Ramos (cell line): Measurements from ENCODE around the gene PRKRA.

ENCODE experiments used
- in situ Hi-C: fragments of 300-500 bp; cut with MboI; formaldehyde crosslinking; loops from one replicate; pipeline ENCODE4 v1.14.3; 2022; ENCODE audit warnings: low sequenced_read_pairs; ENCODE audit not compliant: unreplicated experiment

PRKRA gene

GRCh38 chr2:178385595-178386148 is 65.3 kb downstream of the PRKRA start:
- in situ Hi-C loops, result no loop called here

- in situ Hi-C loops, result no loop called here
These were observed 67.3 kb downstream of the PRKRA start for GRCh38 chr2:178383718-178384117.
